Occipital lobe (tissue), 3 donors: ENCODE data around the gene NYNRIN. TPM values are rescaled to one million over a fixed set of nuclear protein-coding genes. Genes with fewer than 3 reads are reported as not detected.
"Not testable (repeated sequence)": the region's sequence is repeated elsewhere in the genome, so short reads cannot be mapped to it uniquely, and the experiment has no call there.

Experiments used
- DNase-seq: peaks from one replicate; lab custom pipeline; 2025; lab: John Stamatoyannopoulos, UW
- small RNA-seq: library from RNA; depleted of rRNA; stranded (forward); fragments of <200 nt; gene quantifications from one replicate; pipeline ENCODE3, GENCODE V24; 2014
- total RNA-seq: library from RNA; depleted of rRNA; stranded (reverse); fragments of >200 nt; gene quantifications from one replicate; pipeline ENCODE4 v1.2.3, GENCODE V29; 2014

NYNRIN gene
- total RNA-seq, 1 donor from 2014 or later = 15.0 TPM

GRCh38 chr14:24443053-24443665, 44.4 kb downstream of the NYNRIN start:
- DNase-seq = no peak

GRCh38 chr14:24450828-24451227, 52.0 kb downstream of the NYNRIN start:
- DNase-seq = not testable (repeated sequence)

- DNase-seq = no peak
These were observed 58.2 kb downstream of the NYNRIN start for GRCh38 chr14:24456980-24457379.

GRCh38 chr14:24458736-24459135, 59.9 kb downstream of the NYNRIN start:
- no peak for DNase-seq

GRCh38 chr14:24459331-24459730, 60.5 kb downstream of the NYNRIN start:
- DNase-seq = no peak

GRCh38 chr14:24461336-24461735, 62.5 kb downstream of the NYNRIN start:
- DNase-seq = no peak

- no peak for DNase-seq
These were observed 64.4 kb downstream of the NYNRIN start for GRCh38 chr14:24463017-24463883.

GRCh38 chr14:24463884-24464785, 65.3 kb downstream of the NYNRIN start:
- no peak for DNase-seq

GRCh38 chr14:24465368-24465767, 66.6 kb downstream of the NYNRIN start:
- DNase-seq = no peak

GRCh38 chr14:24465805-24466204, 67.0 kb downstream of the NYNRIN start:
- no peak for DNase-seq

Small RNAs within 50 kb of the gene (small RNA-seq; reads per million reads assigned to genes)
- not detected for gene RF00026

Other genes starting within 250 kb of the NYNRIN start
- 20.7 TPM for gene IRF9, start 237.7 kb upstream of the NYNRIN start, total RNA-seq
- gene REC8, start 226.9 kb upstream of the NYNRIN start, total RNA-seq = 20.4 TPM
- gene IPO4, start 210.2 kb upstream of the NYNRIN start, total RNA-seq = 11.7 TPM
- 20.6 TPM for gene TM9SF1, start 203.6 kb upstream of the NYNRIN start, total RNA-seq
- not detected for gene TSSK4, start 193.3 kb upstream of the NYNRIN start, total RNA-seq
- gene CHMP4A, start 185.5 kb upstream of the NYNRIN start, total RNA-seq = 41.5 TPM
- 15.6 TPM for gene MDP1, start 182.9 kb upstream of the NYNRIN start, total RNA-seq
- gene NEDD8, start 166.6 kb upstream of the NYNRIN start, total RNA-seq = 51.3 TPM
- 38.8 TPM for gene GMPR2, start 166.1 kb upstream of the NYNRIN start, total RNA-seq
- gene TINF2, start 156.4 kb upstream of the NYNRIN start, total RNA-seq = 45.1 TPM
- 0.94 TPM for gene TGM1, start 135.8 kb upstream of the NYNRIN start, total RNA-seq
- gene RABGGTA, start 127.4 kb upstream of the NYNRIN start, total RNA-seq = 19.5 TPM
- gene DHRS1, start 99.2 kb upstream of the NYNRIN start, total RNA-seq = 4.1 TPM
- 23.7 TPM for gene NOP9, start 99.2 kb upstream of the NYNRIN start, total RNA-seq
- gene CIDEB, start 91.0 kb upstream of the NYNRIN start, total RNA-seq = 3.4 TPM
- gene LTB4R2, start 88.9 kb upstream of the NYNRIN start, total RNA-seq = 1.4 TPM
- 1.6 TPM for gene LTB4R, start 87.5 kb upstream of the NYNRIN start, total RNA-seq
- gene ADCY4, start 63.9 kb upstream of the NYNRIN start, total RNA-seq = 1.4 TPM
- 0.47 TPM for gene RIPK3, start 59.0 kb upstream of the NYNRIN start, total RNA-seq
- gene NFATC4, start 30.8 kb upstream of the NYNRIN start, total RNA-seq = 5.1 TPM
- 0.47 TPM for gene CBLN3, start 30.7 kb downstream of the NYNRIN start, total RNA-seq
- gene KHNYN, start 31.0 kb downstream of the NYNRIN start, total RNA-seq = 16.7 TPM
- 17.0 TPM for gene SDR39U1, start 43.8 kb downstream of the NYNRIN start, total RNA-seq
- not detected for gene CMA1, start 109.3 kb downstream of the NYNRIN start, total RNA-seq
- not detected for gene CTSG, start 177.2 kb downstream of the NYNRIN start, total RNA-seq
- gene GZMH, start 210.7 kb downstream of the NYNRIN start, total RNA-seq = not detected
- gene GZMB, start 235.2 kb downstream of the NYNRIN start, total RNA-seq = not detected